Measurements from ENCODE around the gene PLPPR3.

The PLPPR3 gene

GRCh38 chr19:815079-815774, 6.5 kb downstream of the PLPPR3 start (continued):
- TF ChIP-seq TSHZ2 (CRISPR knock-in tag; IDR thresholded peaks at IDR 0.05), result no peak
- no peak for TF ChIP-seq TOX (CRISPR knock-in tag; IDR thresholded peaks at IDR 0.05; ENCODE audit: borderline replicate concordance)
- no peak for TF ChIP-seq RARB (CRISPR knock-in tag; IDR thresholded peaks at IDR 0.05)

GRCh38 chr19:814152-815078, 7.3 kb downstream of the PLPPR3 start:
- ATAC-seq, result peak; percentile 20
- no peak for TF ChIP-seq ZNF70 (CRISPR knock-in tag; IDR thresholded peaks at IDR 0.05)
- no peak for TF ChIP-seq CREB5 (CRISPR knock-in tag; IDR thresholded peaks at IDR 0.05; ENCODE audit: low read depth)
- TF ChIP-seq ZFP3 (CRISPR knock-in tag; IDR thresholded peaks at IDR 0.05), result no peak
- TF ChIP-seq ARNTL (CRISPR knock-in tag; IDR thresholded peaks at IDR 0.05; ENCODE audit: borderline replicate concordance, low read depth), result no peak
- TF ChIP-seq GLIS3 (CRISPR knock-in tag; IDR thresholded peaks at IDR 0.05), result no peak
- TF ChIP-seq POU6F1 (CRISPR knock-in tag; IDR thresholded peaks at IDR 0.05; ENCODE audit: borderline replicate concordance, low read depth), result no peak
- no peak for TF ChIP-seq TOX (CRISPR knock-in tag; IDR thresholded peaks at IDR 0.05; ENCODE audit: borderline replicate concordance)

- TF ChIP-seq TOX (CRISPR knock-in tag; IDR thresholded peaks at IDR 0.05; ENCODE audit: borderline replicate concordance) (no peak), PPARA (CRISPR knock-in tag; IDR thresholded peaks at IDR 0.05; ENCODE audit: borderline replicate concordance) (no peak), ESRRG (CRISPR knock-in tag; IDR thresholded peaks at IDR 0.05) (no peak), CSRNP3 (CRISPR knock-in tag; IDR thresholded peaks at IDR 0.05) (no peak), ZNF70 (CRISPR knock-in tag; IDR thresholded peaks at IDR 0.05) (no peak), CSDC2 (CRISPR knock-in tag; IDR thresholded peaks at IDR 0.05) (no peak)
- peak; percentile 13 for ATAC-seq
Observed at GRCh38 chr19:813219-814151, 8.3 kb downstream of the PLPPR3 start.

- no peak for ATAC-seq
- no peak for TF ChIP-seq GLIS3 (CRISPR knock-in tag; IDR thresholded peaks at IDR 0.05)
- no peak for TF ChIP-seq OSR1 (CRISPR knock-in tag; IDR thresholded peaks at IDR 0.05)
- no peak for TF ChIP-seq ZC3H10 (CRISPR knock-in tag; IDR thresholded peaks at IDR 0.05)
- no peak for TF ChIP-seq PATZ1 (CRISPR knock-in tag; IDR thresholded peaks at IDR 0.05; ENCODE audit: borderline replicate concordance)
- TF ChIP-seq CSDC2 (CRISPR knock-in tag; IDR thresholded peaks at IDR 0.05), result no peak
- TF ChIP-seq ARNTL (CRISPR knock-in tag; IDR thresholded peaks at IDR 0.05; ENCODE audit: borderline replicate concordance, low read depth), result no peak
- no peak for TF ChIP-seq POU6F1 (CRISPR knock-in tag; IDR thresholded peaks at IDR 0.05; ENCODE audit: borderline replicate concordance, low read depth)
- TF ChIP-seq ZNF70 (CRISPR knock-in tag; IDR thresholded peaks at IDR 0.05), result no peak
- no peak for TF ChIP-seq CREB5 (CRISPR knock-in tag; IDR thresholded peaks at IDR 0.05; ENCODE audit: low read depth)
- no peak for TF ChIP-seq ISL1 (CRISPR knock-in tag; IDR thresholded peaks at IDR 0.05)
- no peak for TF ChIP-seq ZNF8 (CRISPR knock-in tag; IDR thresholded peaks at IDR 0.05)
Observed at GRCh38 chr19:812747-813218, 9.0 kb downstream of the PLPPR3 start.

All from SK-N-SH treated with all-trans-retinoic acid at 6 μM for 48 hours (cell line).